ENCODE data around the gene DRD4.
"Not testable (repeated sequence)": the region's sequence is repeated elsewhere in the genome, so short reads cannot be mapped to it uniquely, and the experiment has no call there.

- not testable (repeated sequence) for TF ChIP-seq CTCF (IDR thresholded peaks at IDR 0.05; ENCODE audit: control extremely low read depth in 1 of 3, insufficient read depth in 1 of 3, low read depth in 1 of 3, low read length in 3 of 3); SP1 (IDR thresholded peaks at IDR 0.05; ENCODE audit: low read depth, low read length); EP300 (IDR thresholded peaks at IDR 0.05; ENCODE audit: borderline replicate concordance in 1 of 2, low read depth in 2 of 2, low read length in 2 of 2); KDM5A (IDR thresholded peaks at IDR 0.05; ENCODE audit: low read length); POLR2AphosphoS5 (IDR thresholded peaks at IDR 0.05; ENCODE audit: low read depth, low read length); ZNF274 (IDR thresholded peaks at IDR 0.05; ENCODE audit: borderline replicate concordance, extremely low read depth, low read length); NANOG (IDR thresholded peaks at IDR 0.05; ENCODE audit: insufficient read depth, low read depth, low read length, poor library complexity, severe bottlenecking); RAD21 (IDR thresholded peaks at IDR 0.05 in 1 of 2, conservative IDR thresholded peaks at IDR 0.05 in 1 of 2; ENCODE audit: low read depth in 2 of 2, low read length in 2 of 2); YY1 (IDR thresholded peaks at IDR 0.05; ENCODE audit: low read depth, low read length); CEBPB (IDR thresholded peaks at IDR 0.05; ENCODE audit: low read depth, low read length)
Measured at GRCh38 chr11:690244-690643, 53.2 kb downstream of the DRD4 start.

All from H1 (cell line).